GM19023 (cell line): ENCODE measurements around the gene DNAJB12.
"Not testable (repeated sequence)": the region's sequence is repeated elsewhere in the genome, so short reads cannot be mapped to it uniquely, and the experiment has no call there.

ENCODE experiments used
- ATAC-seq: cut with Tn5 transposase; IDR thresholded peaks from one replicate; pipeline ENCODE4 v1.9.1; 2021; ENCODE audit warnings: mild to moderate bottlenecking, moderate library complexity; ENCODE audit not compliant: unreplicated experiment

Gene DNAJB12

DNA sequence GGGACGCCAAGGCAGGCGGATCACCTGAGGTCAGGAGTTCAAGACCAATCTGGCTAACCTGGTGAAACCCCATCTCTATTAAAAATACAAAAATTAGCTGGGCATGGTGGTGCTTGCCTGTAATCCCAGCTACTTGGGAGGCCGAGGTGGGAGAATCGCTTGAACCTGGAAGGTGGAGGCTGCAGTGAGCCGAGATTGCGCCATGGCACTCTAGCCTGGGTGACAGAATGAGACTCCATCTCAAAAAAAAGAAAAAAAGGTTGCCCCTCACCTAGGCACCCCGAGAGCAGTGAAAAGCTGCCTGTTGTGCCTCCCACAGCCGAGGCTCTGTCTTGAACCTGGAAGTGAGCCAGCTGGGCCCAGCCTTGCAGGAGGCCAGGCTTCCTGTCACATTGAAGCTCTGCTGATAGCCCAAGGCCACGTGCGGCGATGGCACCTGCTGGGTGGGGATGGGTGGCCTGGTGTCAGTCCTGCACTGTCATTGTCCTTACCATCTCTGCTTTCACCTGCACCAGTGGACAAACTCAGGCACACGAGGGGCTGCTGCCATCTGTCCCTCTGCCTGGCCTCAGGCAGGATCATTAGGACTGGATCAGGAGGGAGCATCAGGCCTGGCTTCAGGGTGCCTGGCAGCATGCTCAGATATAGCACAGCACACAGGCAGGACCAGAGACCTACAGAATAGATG, 37.8 kb downstream of the DNAJB12 start:
- no peak for ATAC-seq

DNA sequence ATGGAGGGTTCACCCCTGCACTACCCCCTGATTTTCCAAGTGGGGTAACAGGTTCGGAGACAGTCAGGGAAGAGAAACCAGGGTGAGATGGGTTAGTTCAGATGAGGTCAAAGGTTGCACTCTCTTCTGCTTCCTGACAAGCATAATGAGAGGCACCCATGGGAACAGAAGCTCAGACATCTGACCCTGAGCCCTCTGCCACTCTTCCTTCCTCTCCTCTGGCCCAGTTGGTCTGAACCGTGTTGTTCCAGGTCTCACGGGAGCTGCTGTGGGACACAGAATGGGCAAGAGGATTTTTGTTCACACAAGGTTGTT, 38.4 kb downstream of the DNAJB12 start:
- ATAC-seq, result no peak

DNA sequence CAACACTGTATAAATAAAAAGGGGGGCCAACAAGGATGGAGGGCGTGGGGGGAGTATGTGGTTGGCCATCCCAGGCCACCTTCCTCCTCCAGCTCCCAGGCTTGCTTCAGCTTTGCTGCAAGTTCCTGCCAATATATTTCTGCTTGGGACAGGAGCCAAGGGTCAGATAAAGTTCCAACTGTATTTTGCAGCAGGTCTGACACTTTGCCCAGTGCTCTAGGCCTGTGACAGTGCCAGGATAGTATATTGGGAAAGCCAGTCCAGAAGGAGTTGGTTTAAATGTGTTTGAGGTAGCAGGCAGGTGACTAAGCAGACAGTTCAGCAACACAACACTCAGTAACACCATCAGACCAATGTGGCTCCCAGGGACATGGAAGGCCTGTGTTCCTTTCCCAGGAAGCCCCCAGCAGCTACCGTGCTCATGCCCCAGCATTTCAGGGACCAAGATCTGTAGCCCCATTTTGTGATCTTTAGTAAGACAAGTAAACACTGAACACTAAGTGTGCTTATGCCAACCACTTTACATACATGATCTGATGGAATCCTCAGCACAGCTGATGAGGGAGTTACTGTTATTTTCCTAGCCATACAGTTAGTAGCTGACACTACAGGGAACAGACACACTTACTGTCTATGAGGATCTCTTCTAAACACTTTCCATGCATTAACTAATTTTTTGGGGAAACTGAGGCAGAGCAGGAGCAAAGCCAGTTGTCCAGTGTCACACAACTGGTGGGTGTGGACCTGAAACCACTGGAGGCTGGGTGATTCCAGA, 38.9 kb downstream of the DNAJB12 start:
- no peak for ATAC-seq

DNA sequence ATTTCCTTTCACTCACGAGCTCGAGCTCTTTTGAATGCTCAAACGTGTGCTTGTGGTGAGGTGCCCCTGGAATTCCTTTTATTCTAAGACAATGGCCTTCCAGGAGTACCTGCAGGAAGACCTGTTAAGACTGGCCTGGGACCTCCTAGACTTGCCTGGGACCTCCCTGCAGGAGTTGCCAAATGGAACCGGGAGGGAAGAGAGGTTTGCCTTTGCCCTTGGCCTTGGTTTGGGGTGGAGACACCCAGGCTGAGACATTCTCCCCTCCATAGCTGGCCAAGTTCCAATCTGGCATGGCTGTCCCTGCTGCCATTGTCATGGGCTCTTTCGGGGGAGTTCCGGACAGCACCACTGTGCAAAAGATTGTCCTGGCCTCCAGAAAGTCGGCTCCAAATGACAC, 39.7 kb downstream of the DNAJB12 start:
- no peak for ATAC-seq

GRCh38 chr10:72314263-72314662, 40.5 kb downstream of the DNAJB12 start:
- no peak for ATAC-seq

DNA sequence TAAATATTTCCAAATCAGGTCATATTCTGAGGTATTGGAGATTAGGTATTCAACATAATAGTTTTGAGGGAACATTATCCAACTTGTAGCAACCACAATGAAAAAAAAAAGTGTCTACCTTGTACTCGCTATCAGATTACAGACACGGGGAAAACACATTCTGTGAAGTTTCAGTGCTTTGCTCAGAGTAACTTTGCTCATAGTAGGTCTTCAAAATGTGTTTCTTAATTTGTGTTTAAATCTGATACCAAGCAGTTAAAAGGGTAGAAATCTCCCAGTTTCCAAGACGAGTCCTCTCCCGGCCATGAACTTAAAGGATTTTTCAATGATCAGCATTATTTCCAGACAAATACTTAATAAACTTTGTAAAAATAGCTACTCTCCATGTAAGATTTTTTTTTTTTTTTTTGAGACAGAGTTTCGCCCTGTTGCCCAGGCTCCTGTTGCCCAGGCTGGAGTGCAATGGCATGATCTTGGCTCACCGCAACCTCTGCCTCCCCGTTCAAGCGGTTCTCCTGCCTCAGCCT, 41.8 kb downstream of the DNAJB12 start:
- ATAC-seq, result no peak

DNA sequence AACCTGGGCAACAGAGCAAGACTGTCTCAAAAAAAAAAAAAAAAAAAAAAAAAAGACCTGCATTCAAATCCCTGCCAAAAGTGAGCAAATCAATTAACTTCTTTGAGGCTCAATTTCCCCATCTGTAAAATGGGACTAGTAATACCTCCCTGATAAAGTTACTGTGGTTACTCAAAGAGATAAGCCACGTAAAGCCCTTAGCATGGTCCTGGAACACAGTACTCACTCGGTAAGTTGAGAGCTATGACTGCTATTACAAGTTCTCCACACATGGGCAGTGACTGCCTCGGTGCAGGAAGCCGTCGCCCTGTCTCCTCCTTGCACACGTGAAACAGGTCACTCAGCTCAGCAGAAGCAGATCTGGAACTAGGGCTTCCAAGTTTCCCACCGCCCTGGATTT, 43.1 kb downstream of the DNAJB12 start:
- no peak for ATAC-seq

DNA sequence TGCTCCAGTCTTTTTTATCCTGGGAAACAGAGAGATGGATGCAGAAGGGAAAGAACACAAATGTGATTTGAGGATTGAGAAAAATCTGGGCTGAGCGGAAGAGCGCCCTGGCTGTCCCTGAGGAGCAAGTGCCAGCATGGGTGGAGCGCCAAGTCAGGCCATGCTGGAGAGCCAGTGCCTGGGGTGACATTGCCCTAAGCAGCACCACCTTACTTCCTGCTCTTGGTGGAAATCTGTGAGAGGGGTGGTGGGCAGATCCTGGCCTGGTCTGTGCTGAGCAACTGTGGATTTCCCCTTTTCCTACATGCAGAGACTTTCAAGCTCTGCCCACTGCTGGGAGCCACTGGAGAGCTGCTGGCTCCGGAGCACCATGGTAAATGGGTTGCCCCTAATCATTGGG, 44.1 kb downstream of the DNAJB12 start:
- no peak for ATAC-seq

DNA sequence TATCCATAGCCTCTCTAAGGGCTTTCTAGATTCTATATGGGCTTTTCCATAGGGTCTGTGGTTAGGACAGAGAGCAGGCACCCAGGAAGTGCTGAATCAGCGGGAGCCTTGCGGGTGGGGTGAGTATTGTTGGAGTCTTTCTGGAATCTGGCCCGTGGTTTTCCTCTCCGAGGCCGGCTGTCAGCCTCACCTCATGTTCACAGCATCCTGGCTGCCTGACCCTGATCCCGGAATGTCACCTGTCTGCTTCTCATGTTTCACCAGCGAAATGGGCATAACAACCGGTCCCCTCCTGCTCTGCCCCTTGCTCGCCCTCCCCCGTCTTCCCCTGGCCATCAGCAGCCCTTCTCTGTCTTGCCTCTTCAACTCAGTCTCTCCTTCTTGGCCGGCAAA, 44.5 kb downstream of the DNAJB12 start:
- no peak for ATAC-seq

GRCh38 chr10:72309290-72310240, 45.2 kb downstream of the DNAJB12 start:
- no peak for ATAC-seq

DNA sequence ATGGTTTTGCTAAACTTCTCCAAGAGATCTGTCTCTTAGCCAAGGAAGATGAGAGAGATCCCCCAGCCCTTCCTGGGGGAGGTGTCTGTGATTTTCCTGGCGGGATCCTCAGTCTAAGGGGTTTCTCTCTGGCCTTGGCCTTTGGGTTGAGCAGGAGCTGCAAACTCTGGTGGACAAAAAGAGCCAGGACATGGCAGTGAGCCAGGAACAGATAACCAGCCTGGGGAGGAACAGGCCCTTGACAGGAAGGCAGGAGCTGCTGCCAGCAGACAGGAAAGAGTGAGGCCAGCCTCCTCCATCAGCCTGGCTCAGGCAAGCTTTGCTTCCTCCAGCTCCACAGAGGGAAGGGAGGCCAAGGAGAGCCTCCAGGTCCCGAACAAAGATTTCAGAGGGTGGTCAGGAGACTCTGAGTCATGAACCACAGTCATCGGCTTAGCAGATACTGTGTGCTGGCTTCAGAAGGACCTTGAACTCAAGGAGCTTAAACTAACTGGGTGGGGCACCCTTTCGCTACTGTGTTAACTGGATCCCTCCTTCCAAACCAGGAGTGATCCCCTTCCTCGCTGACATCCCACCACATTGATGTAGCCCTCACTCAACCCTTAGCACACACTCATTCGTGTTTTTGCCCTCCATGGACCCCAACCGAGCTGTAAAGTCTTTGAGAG, 46.3 kb downstream of the DNAJB12 start:
- ATAC-seq, result no peak

DNA sequence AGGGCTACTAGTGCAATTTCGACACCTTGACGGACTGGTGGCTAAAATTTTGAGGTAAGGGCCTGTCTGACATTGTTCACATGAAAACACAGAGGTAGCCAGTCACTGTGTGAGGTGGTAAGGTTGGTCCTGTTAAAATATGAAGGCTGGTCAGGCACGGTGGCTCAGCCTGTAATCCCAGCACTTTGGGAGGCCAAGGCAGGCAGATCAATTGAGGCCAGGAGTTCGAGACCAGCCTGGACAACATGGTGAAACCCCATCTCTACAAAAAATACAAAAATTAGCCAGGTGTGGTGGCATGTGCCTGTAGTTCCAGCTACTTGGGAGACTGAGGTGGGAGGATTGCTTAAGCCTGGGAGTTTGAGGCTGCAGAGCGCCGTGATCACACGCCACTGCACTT, 47.0 kb downstream of the DNAJB12 start:
- not testable (repeated sequence) for ATAC-seq

GRCh38 chr10:72306215-72306760, 48.4 kb downstream of the DNAJB12 start:
- no peak for ATAC-seq

DNA sequence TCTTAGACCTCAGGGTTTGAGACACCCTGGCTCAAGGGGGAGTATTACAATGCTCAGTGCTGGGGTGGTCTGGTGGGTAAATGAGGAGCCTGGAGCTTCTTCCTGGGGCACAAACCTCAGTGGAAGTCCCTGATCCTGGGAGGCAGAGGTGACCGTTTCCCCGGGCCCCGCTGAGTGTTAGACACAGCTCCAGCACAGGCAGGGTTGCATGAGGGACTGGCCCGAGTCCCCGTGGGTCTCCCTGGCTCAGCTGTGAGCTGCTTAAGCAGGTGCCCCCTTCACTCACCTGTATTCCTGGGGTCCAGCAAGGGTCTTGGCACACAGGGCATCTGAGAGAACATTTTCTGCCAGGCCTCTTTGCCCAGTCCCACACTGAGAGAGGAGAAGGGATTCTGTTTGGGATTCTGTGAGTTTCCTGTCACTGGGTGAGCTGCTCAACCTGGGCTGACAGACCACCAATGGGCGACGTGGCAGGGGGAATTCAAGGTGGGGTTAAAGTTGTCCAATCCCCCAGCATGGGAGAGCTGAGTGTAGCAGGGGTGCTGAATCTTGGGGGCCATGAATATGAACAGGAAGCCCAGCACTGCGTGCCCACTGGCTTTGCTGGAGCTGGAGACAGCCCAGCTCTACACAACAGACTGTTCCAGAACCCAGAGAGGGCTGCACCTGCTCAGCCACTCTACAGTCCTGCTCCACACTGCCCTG, 51.1 kb downstream of the DNAJB12 start:
- no peak for ATAC-seq

DNA sequence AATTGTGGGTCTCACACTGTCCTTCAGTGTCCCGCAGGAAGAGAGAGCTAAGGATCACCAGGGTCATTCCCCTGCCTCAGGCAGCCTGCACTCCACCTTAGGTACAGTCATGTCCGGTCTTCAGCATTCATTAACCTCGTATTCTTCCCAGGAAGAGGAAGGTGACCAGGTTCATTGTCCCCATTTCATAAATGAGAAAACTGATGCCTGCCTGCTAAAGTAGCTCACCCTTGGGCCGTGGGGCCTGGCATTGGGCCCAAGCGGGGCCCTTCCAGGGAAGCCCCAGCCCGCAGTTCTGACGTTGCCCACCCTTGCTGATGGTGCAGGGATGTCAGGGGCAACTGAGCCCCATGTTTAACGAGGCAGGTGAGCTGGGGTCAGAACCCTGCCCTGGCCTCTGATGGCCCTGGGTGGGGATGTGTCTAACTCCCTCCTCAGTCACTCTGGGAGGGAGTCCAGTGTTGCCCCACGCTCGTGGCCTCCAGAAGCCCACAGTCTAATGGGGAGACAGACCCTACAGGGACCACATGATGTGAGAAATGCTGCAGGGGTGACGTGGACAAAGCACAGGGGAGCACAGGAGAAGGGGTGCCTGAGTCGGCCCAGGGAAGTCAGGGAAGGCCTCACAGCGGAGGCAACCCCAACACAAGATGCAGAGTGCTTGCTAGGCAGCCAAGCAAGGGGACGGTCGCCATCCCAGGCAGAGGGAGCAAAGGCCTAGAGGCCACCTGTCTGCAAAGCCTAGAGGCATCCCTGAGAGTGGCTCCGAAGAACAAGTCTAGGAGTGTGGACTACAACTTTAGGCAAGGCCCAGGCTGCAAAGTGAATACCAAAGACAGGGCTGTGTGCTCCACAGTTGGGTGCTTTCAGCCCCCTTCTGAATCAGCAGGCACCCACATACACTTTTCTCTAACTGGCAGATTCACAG, 55.9 kb downstream of the DNAJB12 start:
- no peak for ATAC-seq

- ATAC-seq, result peak; percentile 84
These were observed 56.7 kb downstream of the DNAJB12 start for GRCh38 chr10:72297805-72298591.

- peak; percentile 49 for ATAC-seq
These were observed 57.4 kb downstream of the DNAJB12 start for GRCh38 chr10:72297281-72297804.

DNA sequence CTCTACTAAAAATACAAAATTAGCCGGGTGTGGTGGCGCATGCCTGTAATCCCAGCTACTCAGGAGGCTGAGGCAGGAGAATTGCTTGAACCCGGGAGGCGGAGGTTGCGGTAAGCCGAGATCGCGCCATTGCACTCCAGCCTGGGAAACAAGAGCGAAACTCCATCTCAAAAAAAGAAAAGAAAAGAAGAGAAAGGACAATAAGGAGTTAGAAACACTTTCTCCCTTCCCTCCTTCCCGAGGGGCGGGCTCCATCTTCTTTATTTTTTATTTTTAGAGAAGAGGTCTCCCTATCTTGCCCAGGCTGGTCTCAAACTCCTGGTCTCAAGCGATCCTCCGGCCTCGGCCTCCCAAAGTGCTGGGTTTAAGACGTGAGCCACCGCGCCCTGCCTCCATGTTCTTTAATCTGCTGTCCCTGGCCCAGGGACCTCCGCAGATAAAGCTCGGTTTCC, 57.9 kb downstream of the DNAJB12 start:
- ATAC-seq, result not testable (repeated sequence)
